HG02642 (cell line): ENCODE measurements around the gene TNIK.
A peak's percentile ranks its signal among the peaks of the same experiment; 100 is the strongest.
"Not testable (repeated sequence)": the region's sequence is repeated elsewhere in the genome, so short reads cannot be mapped to it uniquely, and the experiment has no call there.

Source experiments
- ATAC-seq: cut with Tn5 transposase; IDR thresholded peaks from one replicate; pipeline ENCODE4 v1.9.1; 2021; ENCODE audit warnings: mild to moderate bottlenecking; ENCODE audit not compliant: unreplicated experiment, poor library complexity

Gene TNIK

GRCh38 chr3:171123915-171124314 lies 336.3 kb downstream of the TNIK start:
- no peak for ATAC-seq

GRCh38 chr3:171122861-171123260 lies 337.3 kb downstream of the TNIK start:
- no peak for ATAC-seq

GRCh38 chr3:171122240-171122639 lies 338.0 kb downstream of the TNIK start:
- ATAC-seq, result no peak

- no peak for ATAC-seq
These were observed 338.4 kb downstream of the TNIK start for GRCh38 chr3:171121801-171122200.

GRCh38 chr3:171119402-171119801 lies 340.8 kb downstream of the TNIK start:
- not testable (repeated sequence) for ATAC-seq

GRCh38 chr3:171118993-171119392 lies 341.2 kb downstream of the TNIK start:
- not testable (repeated sequence) for ATAC-seq

- ATAC-seq, result no peak
These were observed 343.3 kb downstream of the TNIK start for GRCh38 chr3:171116824-171117395.

GRCh38 chr3:171116365-171116764 lies 343.8 kb downstream of the TNIK start:
- ATAC-seq, result no peak

GRCh38 chr3:171115667-171116066 lies 344.5 kb downstream of the TNIK start:
- no peak for ATAC-seq

GRCh38 chr3:171113716-171114115 lies 346.5 kb downstream of the TNIK start:
- no peak for ATAC-seq

GRCh38 chr3:171110715-171111114 lies 349.5 kb downstream of the TNIK start:
- ATAC-seq, result no peak

GRCh38 chr3:171108066-171108465 lies 352.1 kb downstream of the TNIK start:
- no peak for ATAC-seq

- ATAC-seq, result no peak
These were observed 357.0 kb downstream of the TNIK start for GRCh38 chr3:171103185-171103584.

- ATAC-seq, result no peak
These were observed 358.1 kb downstream of the TNIK start for GRCh38 chr3:171101982-171102641.

GRCh38 chr3:171099911-171100310 lies 360.3 kb downstream of the TNIK start:
- no peak for ATAC-seq

GRCh38 chr3:171095063-171095462 lies 365.1 kb downstream of the TNIK start:
- ATAC-seq, result peak; percentile 97

- no peak for ATAC-seq
These were observed 365.8 kb downstream of the TNIK start for GRCh38 chr3:171094411-171094810.

GRCh38 chr3:171093462-171093861 lies 366.7 kb downstream of the TNIK start:
- ATAC-seq, result no peak

- ATAC-seq, result no peak
These were observed 367.7 kb downstream of the TNIK start for GRCh38 chr3:171092467-171092911.

- ATAC-seq, result no peak
These were observed 369.9 kb downstream of the TNIK start for GRCh38 chr3:171090321-171090720.

GRCh38 chr3:171088964-171089754 lies 371.0 kb downstream of the TNIK start:
- no peak for ATAC-seq
